H1 (cell line): ENCODE measurements around the gene INPP5J. TPM values are rescaled to one million over a fixed set of nuclear protein-coding genes. Genes with fewer than 3 reads are reported as not detected.
A peak's percentile ranks its signal among the peaks of the same experiment; 100 is the strongest.

Experiments used
- CTCF ChIA-PET: fragments of 300-600 bp; sonication (Branson Sonifier 250); formaldehyde crosslinking; loops from one replicate; lab custom pipeline; 2021; ENCODE audit not compliant: partially characterized antibody; lab: Charles Lee
- POLR2A ChIA-PET: fragments of 300-600 bp; sonication (Branson Sonifier 250); formaldehyde crosslinking; loops from one replicate; lab custom pipeline; 2021; ENCODE audit warnings: inconsistent platforms; ENCODE audit not compliant: partially characterized antibody; lab: Charles Lee
- DNase-seq, 2 experiments: peaks; one replicate each; pipeline versions ENCODE4 v3.0.0 to v3.0.0-alpha.2; 2010 to 2022; ENCODE audit warnings: low spot score in 2 of 2, low read depth in 1 of 2, mixed read lengths in 1 of 2
- FAIRE-seq: peaks from 2 replicates; lab custom pipeline; 2011; peaks lifted over from hg19 to GRCh38; lab: Jason Lieb, UNC
- H2AFZ ChIP-seq: 2 replicates; pipeline ENCODE4 v1.8.1; 2012; ENCODE audit warnings: low read length, inconsistent platforms
- H2AK5ac ChIP-seq: 2 replicates; pipeline ENCODE4 v1.6.1; 2013; ENCODE audit warnings: low read depth, low read length
- H2BK120ac ChIP-seq: replicated peaks from 2 replicates; pipeline ENCODE3; 2013; ENCODE audit warnings: low read depth, low read length, inconsistent platforms
- H2BK12ac ChIP-seq: 2 replicates; pipeline ENCODE4 v1.6.1; 2013; ENCODE audit warnings: low read depth, low read length
- H2BK15ac ChIP-seq: 2 replicates; pipeline ENCODE4 v1.6.1; 2013; ENCODE audit warnings: low read length
- H2BK20ac ChIP-seq: 2 replicates; pipeline ENCODE4 v1.6.1; 2013; ENCODE audit warnings: low read length
- H2BK5ac ChIP-seq: 2 replicates; pipeline ENCODE4 v1.6.1; 2013; ENCODE audit warnings: low read depth, low read length
- H3K14ac ChIP-seq: 2 replicates; pipeline ENCODE4 v1.6.1; 2013; ENCODE audit warnings: inconsistent platforms; ENCODE audit not compliant: insufficient read length
- H3K18ac ChIP-seq: 2 replicates; pipeline ENCODE4 v1.6.1; 2013; ENCODE audit warnings: low read length; ENCODE audit errors: extremely low read depth
- H3K23ac ChIP-seq: 2 replicates; pipeline ENCODE4 v1.6.1; 2013; ENCODE audit warnings: inconsistent platforms; ENCODE audit not compliant: insufficient read length
- H3K23me2 ChIP-seq: 2 replicates; pipeline ENCODE4 v1.6.1; 2013; ENCODE audit warnings: low read depth, low read length
- H3K27ac ChIP-seq: 2 replicates; pipeline ENCODE4 v1.6.1; 2011; ENCODE audit warnings: low read depth, low read length, inconsistent platforms
- H3K27me3 ChIP-seq, 4 experiments: replicated peaks in 1 of 4; 1 replicate in 1 of 4; 2 replicates in 3 of 4; pipeline versions ENCODE4 v1.6.1 to v1.8.1; 2011 to 2013; ENCODE audit warnings: low read length in 3 of 4, mild to moderate bottlenecking in 3 of 4, inconsistent platforms in 2 of 4, mixed read lengths in 2 of 4, moderate library complexity in 1 of 4; ENCODE audit not compliant: control insufficient read depth in 3 of 4, insufficient read depth in 3 of 4; ENCODE audit errors: extremely low read depth in 1 of 4
- H3K36me3 ChIP-seq, 4 experiments: 2 replicates each; pipeline versions ENCODE4 v1.6.1 to v1.8.1; 2011 to 2013; ENCODE audit warnings: mild to moderate bottlenecking in 4 of 4, low read length in 3 of 4, moderate library complexity in 2 of 4, control low read depth in 1 of 4, inconsistent platforms in 1 of 4; ENCODE audit not compliant: insufficient read depth in 4 of 4, control insufficient read depth in 2 of 4
- H3K4ac ChIP-seq: replicated peaks from 2 replicates; pipeline ENCODE3; 2013; ENCODE audit warnings: low read length, low read depth, mixed read lengths, inconsistent platforms; ENCODE audit not compliant: insufficient read length
- H3K4me1 ChIP-seq, 4 experiments: replicated peaks in 1 of 4; 1 replicate in 1 of 4; 2 replicates in 3 of 4; pipeline versions ENCODE4 v1.6.1 to v1.8.1; 2011 to 2013; ENCODE audit warnings: low read length in 3 of 4, inconsistent platforms in 2 of 4, mixed read lengths in 1 of 4; ENCODE audit not compliant: insufficient read depth in 4 of 4, control insufficient read depth in 3 of 4
- H3K4me2 ChIP-seq, 2 experiments: 2 replicates each; pipeline versions ENCODE4 v1.6.1 to v1.8.1; 2011 to 2013; ENCODE audit warnings: low read depth in 2 of 2, low read length in 2 of 2, control low read depth in 1 of 2, inconsistent platforms in 1 of 2, mild to moderate bottlenecking in 1 of 2; ENCODE audit not compliant: insufficient read depth in 1 of 2
- H3K4me3 ChIP-seq, 4 experiments: fragments of 200-600, 300-600 bp in 1 of 4; sonication (generic), shearing (Covaris generic), sonication (Bioruptor Twin) in 1 of 4; 2 replicates each; pipeline versions ENCODE4 v1.5.1 to v1.8.1; 2011 to 2016; ENCODE audit warnings: low read length in 4 of 4, low read depth in 3 of 4, control low read depth in 2 of 4, inconsistent platforms in 2 of 4, mild to moderate bottlenecking in 2 of 4, mixed read lengths in 1 of 4, moderate library complexity in 1 of 4; ENCODE audit not compliant: insufficient read depth in 2 of 4; ENCODE audit errors: extremely low read depth in 1 of 4
- H3K56ac ChIP-seq: replicated peaks from 2 replicates; pipeline ENCODE3; 2013; ENCODE audit warnings: low read depth, mild to moderate bottlenecking, mixed read lengths, low read length, inconsistent platforms; ENCODE audit not compliant: insufficient read length
- H3K79me1 ChIP-seq: 2 replicates; pipeline ENCODE4 v1.6.1; 2013; ENCODE audit warnings: low read depth, low read length, control low read depth
- H3K79me2 ChIP-seq, 2 experiments: 2 replicates each; pipeline versions ENCODE4 v1.6.1 to v1.8.1; 2012 to 2013; ENCODE audit warnings: low read length in 2 of 2, mild to moderate bottlenecking in 2 of 2, inconsistent platforms in 1 of 2; ENCODE audit not compliant: insufficient read depth in 2 of 2, control insufficient read depth in 1 of 2
- H3K9ac ChIP-seq, 4 experiments: replicated peaks in 1 of 4; 1 replicate in 1 of 4; 2 replicates in 3 of 4; pipeline versions ENCODE4 v1.6.1 to v1.8.1; 2011 to 2013; ENCODE audit warnings: low read depth in 3 of 4, low read length in 3 of 4, control low read depth in 2 of 4, mild to moderate bottlenecking in 2 of 4, moderate library complexity in 2 of 4, inconsistent platforms in 1 of 4; ENCODE audit errors: extremely low read depth in 1 of 4
- H3K9me3 ChIP-seq, 2 experiments: 2 replicates each; pipeline versions ENCODE4 v1.6.1 to v1.8.1; 2012 to 2013; ENCODE audit warnings: mild to moderate bottlenecking in 2 of 2, moderate library complexity in 2 of 2, control low read depth in 1 of 2, inconsistent platforms in 1 of 2, low read depth in 1 of 2, low read length in 1 of 2, mixed read lengths in 1 of 2; ENCODE audit not compliant: insufficient read depth in 2 of 2
- H4K20me1 ChIP-seq, 2 experiments: replicated peaks in 1 of 2; 2 replicates each; pipeline versions ENCODE3 to v1.8.1; 2011 to 2013; ENCODE audit warnings: inconsistent platforms in 2 of 2, low read length in 2 of 2, mild to moderate bottlenecking in 1 of 2; ENCODE audit not compliant: insufficient read depth in 2 of 2, control insufficient read depth in 1 of 2
- H4K5ac ChIP-seq: 2 replicates; pipeline ENCODE4 v1.6.1; 2013; ENCODE audit warnings: low read length, low read depth, mixed read lengths, inconsistent platforms; ENCODE audit not compliant: insufficient read length
- H4K8ac ChIP-seq: 2 replicates; pipeline ENCODE4 v1.8.0; 2013; ENCODE audit warnings: mild to moderate bottlenecking, moderate library complexity, low read length, inconsistent platforms; ENCODE audit not compliant: insufficient read depth; ENCODE audit errors: extremely low read depth
- H4K91ac ChIP-seq: replicated peaks from 2 replicates; pipeline ENCODE3; 2013; ENCODE audit warnings: low read length, mixed read lengths, inconsistent platforms; ENCODE audit not compliant: insufficient read length
- BCL11A ChIP-seq, 2 experiments: IDR thresholded peaks; one replicate each; pipeline ENCODE4 v1.6.1; 2011; ENCODE audit warnings: low read depth in 2 of 2, low read length in 2 of 2, mild to moderate bottlenecking in 2 of 2
- KDM4A ChIP-seq: IDR thresholded peaks from one replicate; pipeline ENCODE4 v1.7.1; 2012; ENCODE audit warnings: low read depth, mild to moderate bottlenecking, moderate library complexity, low read length, inconsistent platforms; ENCODE audit not compliant: severe bottlenecking
- WGBS, 2 experiments: shearing (Covaris generic) in 1 of 2; methylation state at CpG; one replicate each; pipeline versions ENCODE4 v1.1.6 to v1.1.7; 2013 to 2015; ENCODE audit warnings: low lambda C conversion rate in 2 of 2, mixed read lengths in 2 of 2, inconsistent platforms in 1 of 2, low coverage in 1 of 2, missing lambda C conversion rate in 1 of 2; ENCODE audit not compliant: insufficient replicate concordance in 2 of 2, insufficient coverage in 1 of 2, insufficient read length in 1 of 2; ENCODE audit errors: extremely low coverage in 1 of 2, missing lambda C conversion rate in 1 of 2; 5-methylcytosine and 5-hydroxymethylcytosine counted together
- polyA plus RNA-seq, 7 experiments: library from polyadenylated mRNA; depleted of rRNA in 3 of 7; stranded (reverse) in 5 of 7; unstranded in 2 of 7; fragments of >200 nt in 5 of 7; fragments of 200-250 nt in 2 of 7; gene quantifications; 1 replicate in 5 of 7; 2 replicates in 1 of 7; 4 replicates in 1 of 7; pipeline versions ENCODE4 v1.2.1 to v1.2.3, GENCODE V29; 2011 to 2013; ENCODE audit warnings: missing spikeins in 2 of 7, mixed read lengths in 2 of 7
- total RNA-seq: library from RNA; stranded (reverse); fragmentation: NEBNext Ultra II Directional; extraction: Animal tissue kit (Norgen Biotek cat#: 25700); gene quantifications from 2 replicates; pipeline ENCODE4 v1.2.1, GENCODE V29; 2021

INPP5J gene
- total and polyA plus RNA-seq, 2 of the 8 experiments (the other 6 are each of a cell fraction or from before 2014, with no cell fraction given) = 5.4 to 6.0 TPM

DNA sequence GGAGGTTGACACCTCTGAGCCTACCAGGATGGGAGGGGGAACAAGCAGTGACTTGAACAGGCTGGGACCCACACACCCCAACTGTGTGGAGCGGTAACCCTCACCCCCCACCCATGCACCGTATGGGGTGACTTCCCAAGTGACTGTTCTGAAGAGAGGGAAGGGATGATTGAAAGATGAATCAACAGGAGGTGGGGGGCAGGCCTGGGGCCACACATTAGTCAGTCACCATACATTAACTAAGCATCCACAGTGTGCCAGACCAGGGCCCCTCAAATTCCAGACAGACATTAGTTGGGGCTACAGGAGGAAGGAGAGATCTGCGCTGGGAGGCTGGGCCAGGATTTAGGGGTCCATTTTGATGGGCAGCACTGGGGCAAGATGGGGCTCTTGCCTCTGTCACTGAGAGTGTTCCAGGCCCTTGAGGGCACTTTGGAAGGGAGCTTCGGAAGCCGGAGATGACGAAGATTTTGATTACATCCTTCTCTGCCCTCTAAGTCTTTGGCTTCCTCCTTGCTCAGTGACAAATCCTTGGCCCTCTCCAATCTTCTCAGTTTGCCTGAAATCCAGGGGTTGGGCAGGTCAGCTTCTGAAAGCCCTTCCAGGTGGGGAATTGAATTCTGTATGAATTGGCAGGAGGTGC lies 40.7 kb upstream of the INPP5J start:
- Histone ChIP-seq H2BK12ac (no peak overlapping the region), H3K27ac (no peak overlapping the region), H2BK15ac (0 out of 2 replicates have a peak overlapping the region, but pooled peaks have one; percentile 50), H3K18ac (no peak overlapping the region), H3K4me3 (peak overlapping the region in 3 of 4 experiments; percentile 47 to 77 (median 72); a peak in 4 of 8 replicates), H3K9ac (no peak overlapping the region; a peak in 1 of 7 replicates), H4K20me1 (peaks cover 3 to 7% of the 10 kb centered on the region in 2 experiments), H3K23me2 (peaks cover 14% of the 10 kb centered on the region), H3K4ac (no peak overlapping the region), H2BK20ac (no peak overlapping the region), H2BK5ac (no peak overlapping the region), H4K5ac (no peak overlapping the region), H3K4me2 (peak overlapping the region; percentile 82), H2AFZ (no peak overlapping the region), H4K8ac (no peak overlapping the region; the same call in 1 of the 2 replicates), H3K4me1 (peaks cover 0 to 27% (median 16%) of the 10 kb centered on the region in 4 experiments; a peak in 6 of 7 replicates), H3K9me3 (no peaks in the 10 kb centered on the region), H3K79me2 (peaks cover 0 to 9% of the 10 kb centered on the region in 2 experiments; a peak in 1 of 4 replicates), H4K91ac (no peak overlapping the region), H3K79me1 (no peaks in the 10 kb centered on the region; the same call in 1 of the 2 replicates), H3K27me3 (peaks cover 0 to 5% (median 2%) of the 10 kb centered on the region in 4 experiments; a peak in 3 of 7 replicates), H3K36me3 (no peaks in the 10 kb centered on the region), H2BK120ac (no peak overlapping the region), H2AK5ac (no peak overlapping the region), H3K23ac (no peak overlapping the region), H3K14ac (no peak overlapping the region), H3K56ac (no peak overlapping the region)
- POLR2A ChIA-PET = interaction anchor here (1.0 to 12.2 kb wide), 9 partner anchors 9 to 659 kb away, joined by 3 to 220 read pairs (median 9); partner anchors contain the start of genes MORC2 and TUG1
- DNase-seq (no peak), FAIRE-seq (no peak)
- TF ChIP-seq BCL11A (IDR thresholded peaks at IDR 0.05; ENCODE audit: low read depth in 2 of 2, low read length in 2 of 2) (no peak), KDM4A (peak; percentile 1)
- 78% methylated on average over 6 of the region's 6 CpGs; no CpG with 5 or more reads in 1 of the 2 experiments for WGBS, 2 experiments
- CTCF ChIA-PET = interaction anchor here (0.6 to 13.3 kb wide), 18 partner anchors 8 to 275 kb away, joined by 3 to 207 read pairs (median 4); partner anchors contain the start of genes MORC2, SELENOM and TUG1
